ENCODE results near the gene NPW.
"Not testable (repeated sequence)": the region's sequence is repeated elsewhere in the genome, so short reads cannot be mapped to it uniquely, and the experiment has no call there.

The NPW gene

GRCh38 chr16:2023092-2024031, 3.8 kb downstream of the NPW start:
- DNase-seq = peak; percentile 96

- DNase-seq = no peak
Observed at GRCh38 chr16:2024032-2024420, 4.4 kb downstream of the NPW start.

DNA sequence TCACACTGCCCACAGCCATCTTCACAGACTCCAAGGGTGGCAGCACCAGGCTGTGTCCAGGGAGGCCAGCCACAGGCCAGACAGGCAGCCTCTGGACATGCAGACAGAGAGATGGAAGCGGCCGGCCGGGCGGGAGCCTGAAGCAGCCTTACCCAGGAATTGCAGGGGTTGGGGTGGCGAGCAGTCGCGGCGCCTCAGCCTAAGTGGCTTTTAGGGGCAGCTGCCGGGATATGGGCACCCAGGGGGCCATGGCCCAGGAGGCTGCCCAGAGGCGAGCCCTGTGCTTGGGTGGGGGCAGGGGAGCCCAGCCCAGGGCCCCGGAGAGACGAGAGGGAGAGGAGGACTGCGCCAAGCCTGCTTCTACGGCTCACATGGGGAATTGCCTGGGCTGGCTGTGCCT, 5.7 kb downstream of the NPW start:
- DNase-seq = no peak

DNA sequence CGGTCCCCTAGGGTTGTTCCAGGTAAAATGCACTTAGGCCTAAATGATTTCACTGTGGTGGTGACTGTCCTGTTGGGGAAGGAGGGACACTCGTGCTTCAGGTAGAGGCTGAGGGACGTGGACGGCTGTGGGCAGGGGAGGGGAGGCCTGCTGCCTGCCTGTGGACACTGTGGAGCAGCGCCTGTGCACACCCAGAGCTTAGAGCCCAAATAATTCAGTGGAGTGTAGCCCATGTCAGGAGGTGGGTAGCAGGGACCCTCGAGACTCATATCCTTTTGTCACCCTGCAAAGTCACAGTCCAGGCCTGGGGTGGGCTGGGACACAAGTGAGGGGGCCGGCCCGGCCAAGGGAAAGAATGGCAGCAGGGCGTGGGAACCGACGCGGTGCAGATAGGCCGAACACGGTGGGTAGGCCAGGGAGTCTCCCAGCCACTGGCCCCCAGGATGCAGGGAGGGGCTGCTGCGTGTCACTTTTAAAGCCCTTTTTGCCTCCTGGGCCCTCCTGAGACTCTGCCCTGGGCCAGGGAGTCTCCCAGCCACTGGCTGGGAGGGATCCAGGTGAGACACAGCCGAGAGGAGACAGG, 6.4 kb downstream of the NPW start:
- no peak for DNase-seq

DNA sequence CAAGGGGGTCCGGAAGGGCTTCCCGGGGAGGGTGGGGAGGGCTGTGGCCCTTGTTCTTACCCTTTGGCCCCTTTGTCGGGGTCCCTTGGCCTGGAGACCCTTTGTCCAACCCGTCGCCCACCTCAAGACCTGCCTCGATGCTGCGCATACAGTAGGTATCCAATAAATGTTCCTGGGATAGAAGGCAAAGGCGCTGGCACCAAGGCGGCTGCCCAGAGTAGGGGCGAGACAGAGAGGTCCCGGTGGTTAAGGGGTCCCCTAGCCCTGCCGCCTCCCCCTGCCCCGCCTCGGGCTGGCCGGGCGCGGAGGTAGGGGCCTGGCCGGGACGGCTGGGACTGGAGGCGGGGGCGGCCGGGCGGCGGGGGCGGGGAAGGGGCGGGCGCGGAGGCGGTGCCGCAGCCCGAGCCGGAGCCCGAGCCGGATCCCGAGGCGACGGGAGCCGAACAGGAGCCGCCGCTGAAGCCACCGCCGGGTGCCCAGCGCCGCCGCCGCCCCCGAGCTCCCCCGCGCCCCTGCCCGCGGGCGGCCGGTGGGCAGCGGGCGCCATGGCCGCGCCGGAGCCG, 7.0 kb downstream of the NPW start, which contains the start of gene NHERF2:
NHERF2 (plus strand) TSS at position 442 of the 563 bp plus-strand sequence; CDS start at position 546, 104 bp downstream.
- DNase-seq = peak; percentile 39

DNA sequence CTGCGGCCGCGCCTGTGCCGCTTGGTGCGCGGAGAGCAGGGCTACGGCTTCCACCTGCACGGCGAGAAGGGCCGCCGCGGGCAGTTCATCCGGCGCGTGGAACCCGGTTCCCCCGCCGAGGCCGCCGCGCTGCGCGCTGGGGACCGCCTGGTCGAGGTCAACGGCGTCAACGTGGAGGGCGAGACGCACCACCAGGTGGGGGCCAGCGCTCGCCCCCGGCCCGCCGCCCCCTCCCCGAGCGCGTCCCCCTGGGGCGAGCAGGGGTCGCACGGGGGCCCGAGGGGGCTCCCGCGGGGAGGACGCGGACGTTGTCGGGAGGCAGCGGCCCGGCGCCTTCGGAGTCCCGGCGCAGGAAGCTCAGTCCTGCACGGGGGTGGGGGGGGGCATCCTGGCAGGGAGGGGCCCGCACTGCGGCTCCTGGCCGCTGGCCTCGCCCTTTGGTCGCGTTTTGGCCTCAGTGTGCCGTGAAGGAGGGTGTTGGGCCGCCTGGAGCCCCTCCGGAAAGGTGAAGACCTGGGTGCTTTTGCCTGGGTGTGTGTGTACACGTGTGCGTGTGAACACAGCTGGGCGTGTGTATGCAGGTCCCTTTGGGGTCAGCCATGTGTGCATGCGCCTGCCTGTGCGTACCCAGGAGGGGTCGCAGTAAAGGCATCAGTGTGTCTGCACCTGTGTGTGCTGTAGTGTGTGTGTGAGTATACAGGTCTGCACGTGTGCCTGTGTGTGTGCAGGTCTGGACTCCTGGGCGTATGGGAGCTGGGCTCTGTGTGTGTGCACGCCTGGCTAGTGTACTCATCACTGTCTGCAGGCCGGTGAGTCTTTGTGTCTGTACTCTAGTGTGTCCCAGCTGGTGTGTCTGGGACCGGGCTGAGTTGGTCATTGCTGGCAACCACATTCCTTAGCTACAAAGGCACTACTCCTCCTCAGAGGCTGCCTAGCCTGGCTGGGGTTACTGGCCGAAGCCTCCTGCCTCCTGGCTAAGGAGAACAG, 7.7 kb downstream of the NPW start:
- DNase-seq = no peak

GRCh38 chr16:2028146-2028545, 8.6 kb downstream of the NPW start:
- no peak for DNase-seq

DNA sequence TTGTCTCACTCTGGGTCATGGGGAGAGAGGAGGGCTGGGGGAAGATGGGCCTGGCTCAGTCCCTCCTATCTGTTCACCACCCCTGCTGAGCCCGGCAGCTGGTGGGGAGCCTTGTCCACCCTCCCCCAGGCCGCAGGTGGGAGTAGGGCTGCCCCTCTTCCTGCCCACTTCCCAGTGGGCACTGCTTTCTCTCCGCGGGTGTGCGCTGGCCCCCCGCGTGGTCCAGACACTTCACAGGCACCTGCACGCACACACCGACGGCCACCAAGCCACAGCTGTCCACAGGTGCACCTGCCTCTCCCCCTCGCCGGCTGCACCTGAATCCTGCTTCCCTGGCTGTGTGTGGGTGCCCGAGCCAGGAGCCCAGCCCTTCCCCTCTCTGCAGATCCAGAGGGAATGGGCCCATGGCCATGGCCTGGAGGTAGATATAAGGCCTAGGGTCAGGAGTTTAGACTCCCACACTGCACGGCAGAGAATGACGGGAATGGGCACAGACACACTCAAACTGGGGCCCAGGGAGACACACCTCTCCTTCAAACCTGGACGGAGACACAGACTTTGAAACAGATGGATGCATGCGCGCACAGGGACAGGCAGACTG, 9.1 kb downstream of the NPW start:
- DNase-seq = no peak

GRCh38 chr16:2029350-2029749, 9.8 kb downstream of the NPW start:
- no peak for DNase-seq

DNA sequence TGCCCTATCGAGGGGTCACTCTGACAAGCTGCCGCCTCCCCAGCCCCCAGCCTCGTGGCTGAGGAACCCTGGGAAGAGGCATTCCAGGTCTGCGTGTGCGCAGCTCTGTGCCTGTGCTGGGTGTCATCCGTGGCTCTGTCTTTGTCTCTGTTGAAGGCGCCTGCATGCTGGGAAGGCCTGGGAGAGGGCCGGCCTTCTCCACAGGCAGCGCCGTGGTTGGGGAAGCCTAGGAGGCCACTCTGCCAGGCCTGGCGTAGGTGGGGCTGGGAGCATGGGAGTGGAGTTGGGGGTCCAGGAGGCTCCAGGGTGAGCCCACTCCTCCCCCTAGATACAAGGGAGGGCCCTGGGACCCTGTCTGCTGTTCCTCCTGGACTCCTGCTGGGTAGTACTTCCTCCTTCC, 10.5 kb downstream of the NPW start:
- DNase-seq = no peak

GRCh38 chr16:2031081-2031577, 11.5 kb downstream of the NPW start:
- no peak for DNase-seq

DNA sequence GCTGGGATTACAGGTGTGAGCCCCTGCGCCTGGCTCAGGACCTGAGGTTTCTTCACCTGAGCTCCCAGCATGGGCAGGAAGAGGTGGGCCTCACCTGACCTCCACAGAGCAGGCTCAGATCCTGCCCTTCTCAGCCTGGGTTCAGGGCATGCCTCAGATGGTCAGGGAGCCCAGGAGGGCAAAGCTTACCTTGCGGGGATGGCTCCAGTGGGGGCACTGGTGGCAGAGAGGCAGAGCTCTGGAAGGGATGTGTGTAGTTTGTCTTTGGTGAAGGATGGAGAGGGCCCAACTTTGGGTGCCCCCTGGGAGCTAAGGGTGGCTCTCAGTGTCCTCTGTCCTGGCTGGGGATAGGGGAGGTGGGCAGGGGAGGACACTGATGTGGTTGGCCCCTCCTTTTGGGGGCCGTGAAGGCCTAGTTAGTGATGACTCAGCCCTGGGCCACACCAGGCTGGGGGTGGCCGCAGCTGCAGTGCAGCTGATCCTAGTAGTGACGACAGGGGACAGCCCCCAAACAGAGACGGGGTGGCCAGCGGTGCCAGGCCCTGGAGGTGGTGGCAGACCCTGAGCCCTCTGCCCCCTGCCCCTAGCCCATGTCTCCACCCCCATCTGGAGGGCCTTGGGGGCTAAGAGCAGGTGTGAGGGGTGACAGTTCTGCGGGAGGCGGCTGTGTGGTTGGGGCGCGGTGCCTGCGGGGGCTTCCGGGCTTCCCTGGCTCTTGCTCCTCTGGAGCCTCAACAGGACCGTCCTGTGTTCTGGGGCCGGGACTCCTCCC, 12.9 kb downstream of the NPW start:
- DNase-seq = no peak

- no peak for DNase-seq
Observed at GRCh38 chr16:2033057-2033908, 13.7 kb downstream of the NPW start.

DNA sequence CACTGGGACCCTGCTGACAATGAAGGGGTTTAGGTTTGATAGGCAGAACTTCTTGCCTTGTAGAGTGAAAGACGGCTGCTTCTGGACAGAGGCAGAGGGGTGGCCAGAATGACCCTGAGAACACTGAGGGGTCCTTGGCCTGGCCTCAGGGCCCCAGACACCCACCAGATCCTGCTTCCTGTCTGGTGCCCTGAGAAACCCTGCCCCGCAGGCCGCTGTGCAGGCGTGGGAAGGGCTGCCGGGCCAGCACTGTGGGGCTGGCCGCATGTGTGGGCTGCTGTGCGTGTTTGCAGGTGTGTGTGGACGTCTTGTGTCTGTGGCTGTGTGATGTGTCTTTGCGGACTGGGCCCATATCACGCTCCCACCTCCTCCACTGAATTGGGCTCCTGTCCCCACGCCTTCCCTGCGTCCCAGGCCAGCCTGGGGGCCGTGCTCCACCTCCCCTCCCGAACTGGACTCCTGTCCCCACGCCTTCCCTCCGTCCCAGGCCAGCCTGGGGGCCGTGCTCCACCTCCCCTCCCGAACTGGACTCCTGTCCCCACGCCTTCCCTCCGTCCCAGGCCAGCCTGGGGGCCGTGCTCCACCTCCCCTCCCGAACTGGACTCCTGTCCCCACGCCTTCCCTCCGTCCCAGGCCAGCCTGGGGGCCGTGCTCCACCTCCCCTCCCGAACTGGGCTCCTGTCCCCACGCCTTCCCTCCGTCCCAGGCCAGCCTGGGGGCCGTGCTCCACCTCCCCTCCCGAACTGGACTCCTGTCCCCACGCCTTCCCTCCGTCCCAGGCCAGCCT, 14.5 kb downstream of the NPW start:
- DNase-seq = not testable (repeated sequence)

DNA sequence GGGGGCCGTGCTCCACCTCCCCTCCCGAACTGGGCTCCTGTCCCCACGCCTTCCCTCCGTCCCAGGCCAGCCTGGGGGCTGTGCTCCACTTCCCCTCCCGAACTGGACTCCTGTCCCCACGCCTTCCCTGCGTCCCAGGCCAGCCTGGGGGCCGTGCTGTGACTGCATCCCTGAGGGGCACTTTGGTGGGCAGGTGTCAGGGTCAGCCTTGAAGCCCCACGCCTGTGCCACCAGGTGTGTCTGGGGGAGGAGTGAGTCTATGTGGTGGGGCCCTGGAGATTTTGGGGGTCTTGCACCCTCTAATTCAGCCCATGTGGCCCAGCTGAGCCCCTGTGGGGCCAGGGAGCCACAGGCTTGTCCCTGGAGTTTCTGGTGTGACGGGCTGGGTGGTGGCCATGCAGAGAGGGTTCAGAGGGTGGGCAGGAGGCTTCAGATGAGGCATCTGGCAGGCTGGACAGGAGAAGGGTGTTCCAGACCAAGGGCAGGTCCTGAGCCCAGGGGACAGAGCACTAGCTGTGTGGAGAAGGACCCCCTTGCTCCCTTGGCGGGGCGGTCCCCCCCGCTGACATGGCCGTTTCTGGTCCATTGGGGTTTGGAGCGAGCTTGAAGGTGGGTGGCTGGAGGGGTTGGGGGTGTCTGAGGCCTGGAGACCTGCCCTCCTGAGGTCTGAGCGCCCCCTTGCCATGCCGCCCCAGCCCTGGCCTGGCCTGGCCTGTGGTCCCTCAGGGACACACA, 15.3 kb downstream of the NPW start:
- no peak for DNase-seq

DNA sequence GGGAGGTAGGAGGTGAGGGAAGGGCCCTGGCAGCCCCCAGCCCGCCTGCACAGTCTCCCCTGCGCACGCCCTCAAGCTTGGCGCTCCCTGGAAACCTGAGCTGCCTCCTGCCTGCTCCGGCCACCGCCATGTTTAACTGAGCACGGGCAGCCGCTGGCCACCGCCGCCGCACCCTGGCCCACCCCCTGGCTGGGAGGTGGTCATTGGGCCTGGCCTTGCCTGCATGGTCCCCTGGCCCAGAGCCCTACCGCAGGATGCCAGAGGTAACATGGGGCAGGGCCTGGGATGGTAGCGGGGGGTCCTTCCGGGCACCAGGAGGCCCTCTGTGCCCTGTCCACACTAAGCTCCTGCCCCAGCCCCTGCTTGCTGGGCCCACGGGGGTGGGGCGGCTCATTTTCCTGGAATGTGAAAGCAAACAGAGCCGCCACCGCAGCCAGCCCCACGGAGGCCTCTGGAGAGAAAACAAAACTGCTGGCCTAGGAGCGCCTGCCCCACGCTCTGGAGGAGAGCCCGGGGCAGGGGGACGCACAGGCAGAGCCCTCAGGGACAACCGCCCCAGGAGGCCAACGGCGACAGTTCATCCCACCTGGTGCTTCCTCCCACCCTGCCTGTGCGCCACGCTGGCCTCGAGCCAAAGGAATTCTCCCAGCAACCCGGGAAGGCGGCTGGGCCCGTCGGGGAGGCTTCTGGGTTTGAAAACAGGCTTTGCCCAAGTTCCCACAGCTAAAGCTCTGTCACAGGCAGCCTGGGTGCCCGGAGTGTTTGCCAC, 16.0 kb downstream of the NPW start:
- no peak for DNase-seq

DNA sequence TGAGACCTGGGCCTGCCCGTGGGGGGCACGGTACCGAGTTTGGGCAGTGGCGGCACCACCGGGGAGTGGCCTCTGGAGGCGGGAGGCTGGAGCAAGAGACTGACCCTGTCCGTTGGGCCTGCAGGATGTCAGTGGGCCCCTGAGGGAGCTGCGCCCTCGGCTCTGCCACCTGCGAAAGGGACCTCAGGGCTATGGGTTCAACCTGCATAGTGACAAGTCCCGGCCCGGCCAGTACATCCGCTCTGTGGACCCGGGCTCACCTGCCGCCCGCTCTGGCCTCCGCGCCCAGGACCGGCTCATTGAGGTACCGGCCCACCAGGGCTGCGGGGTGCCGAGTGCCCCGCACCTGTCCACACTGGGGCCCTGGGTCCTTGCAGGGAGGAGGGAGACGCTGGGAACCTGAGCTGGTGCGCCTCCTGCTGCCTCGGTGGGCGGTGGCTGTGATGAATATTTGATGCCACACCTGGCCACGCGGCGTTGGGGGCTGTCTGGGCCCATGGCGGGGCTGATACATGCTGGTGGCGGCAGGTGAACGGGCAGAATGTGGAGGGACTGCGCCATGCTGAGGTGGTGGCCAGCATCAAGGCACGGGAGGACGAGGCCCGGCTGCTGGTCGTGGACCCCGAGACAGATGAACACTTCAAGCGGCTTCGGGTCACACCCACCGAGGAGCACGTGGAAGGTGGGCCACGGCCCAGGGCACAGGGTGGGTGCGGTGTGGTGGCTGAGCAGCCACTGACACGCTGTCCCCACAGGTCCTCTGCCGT, 16.8 kb downstream of the NPW start:
- no peak for DNase-seq

Data from suppressor macrophage treated with lipopolysaccharide for 4 hours (primary cell).